Measurements from ENCODE around the gene FAHD1.
A peak's percentile ranks its signal among the peaks of the same experiment; 100 is the strongest.

The FAHD1 gene

GRCh38 chr16:1826691-1827573 is at the start of gene FAHD1, which contains the start of gene HAGH:
Gene FAHD1 (plus strand): TSS chr16:1827206. CDS start chr16:1827239, 33 bp downstream.
Gene HAGH (minus strand): TSS chr16:1826825. CDS start chr16:1826787, 38 bp downstream.
- peak; percentile 96 for DNase-seq

GRCh38 chr16:1777375-1778199 is 49.4 kb upstream of the FAHD1 start:
- no peak for DNase-seq

GRCh38 chr16:1778200-1779179 is 48.5 kb upstream of the FAHD1 start:
- DNase-seq = no peak

DNA sequence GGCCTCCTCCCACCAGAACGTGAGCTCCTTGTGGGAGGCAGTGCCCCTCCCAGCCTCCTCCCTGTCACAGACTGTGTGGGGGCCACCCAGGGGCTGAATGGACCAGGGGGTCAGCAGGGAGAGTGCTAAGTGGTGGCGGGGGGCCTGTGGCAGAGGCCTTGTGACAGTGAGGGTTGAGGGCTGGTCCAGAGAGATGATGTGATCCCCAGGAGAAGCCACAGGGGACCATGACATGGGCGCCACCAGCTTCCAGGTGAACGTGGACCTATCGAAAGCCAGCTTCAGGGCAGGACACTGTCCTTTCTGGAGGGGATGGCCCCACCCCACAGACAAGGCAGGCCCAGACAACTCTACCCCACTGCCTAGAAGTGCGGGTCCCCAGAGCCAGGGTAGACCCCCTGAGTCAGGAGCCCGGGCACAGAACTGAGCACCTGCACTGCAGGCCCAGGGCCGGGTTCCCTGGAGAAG is 47.7 kb upstream of the FAHD1 start:
- DNase-seq = no peak

DNA sequence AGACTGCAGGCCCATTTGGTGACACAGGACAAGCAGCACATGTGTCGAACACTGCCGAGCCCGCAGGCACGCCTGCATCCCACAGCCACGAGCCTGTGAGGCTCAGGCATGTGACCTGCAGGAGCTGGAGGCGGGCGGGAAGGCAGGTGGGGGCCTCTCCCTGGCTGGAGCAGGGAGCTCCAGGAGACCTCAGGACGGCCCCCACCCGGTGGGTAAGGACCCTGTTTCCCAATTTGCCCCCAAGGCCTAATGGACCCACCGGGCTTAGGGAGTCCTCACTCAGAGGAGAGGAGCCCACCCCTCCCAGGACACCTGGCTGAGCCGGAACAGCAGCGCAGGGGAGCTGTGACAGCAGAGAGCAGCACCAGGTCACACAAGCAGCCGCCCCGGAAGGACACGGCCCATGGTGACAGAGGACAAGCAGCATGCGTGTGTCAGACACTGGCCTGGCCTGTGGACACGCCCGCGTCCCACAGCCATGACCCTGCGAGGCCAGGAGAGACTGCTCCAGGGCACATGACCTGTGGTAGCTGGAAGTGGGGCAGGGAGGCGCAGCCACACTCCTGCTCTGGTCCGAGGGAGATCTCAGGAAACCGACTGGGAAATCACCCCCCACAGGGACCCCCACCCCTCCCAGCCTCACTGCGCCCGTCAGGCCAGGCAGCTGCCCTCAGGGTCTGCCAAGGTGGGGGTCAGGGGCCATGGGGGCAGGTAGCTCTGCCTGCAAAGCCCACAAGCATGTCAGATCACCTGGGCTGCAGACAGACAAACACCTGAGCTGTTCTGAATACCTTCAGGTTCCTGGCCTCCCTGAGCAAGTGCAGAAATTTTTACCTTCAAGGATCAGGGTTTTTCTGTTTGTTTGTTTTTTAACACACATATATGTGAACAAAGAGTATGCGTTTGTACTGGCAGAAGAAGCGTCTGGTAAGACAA is 47.0 kb upstream of the FAHD1 start:
- no peak for DNase-seq

- no peak for DNase-seq
These were observed 46.3 kb upstream of the FAHD1 start for GRCh38 chr16:1780677-1781072.

DNA sequence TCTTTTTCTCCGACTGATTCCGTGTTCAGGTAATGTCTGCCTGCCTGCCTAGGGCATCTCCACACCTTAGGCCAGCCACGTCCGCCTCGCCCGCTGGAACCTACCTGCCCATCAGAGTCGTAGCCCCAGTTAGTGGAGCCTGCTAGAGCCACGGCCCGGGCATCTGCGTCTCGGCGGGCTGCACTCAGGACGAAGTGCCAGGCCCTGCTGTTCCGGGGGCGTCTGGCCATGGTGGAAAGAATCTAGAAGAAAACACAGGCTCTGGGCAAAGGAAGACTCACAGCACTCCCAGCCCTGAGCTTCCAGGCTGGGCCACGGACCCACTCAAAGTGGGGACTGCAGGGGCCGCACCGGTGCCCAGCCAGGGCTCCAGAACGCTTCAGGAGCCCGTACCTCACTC is 45.8 kb upstream of the FAHD1 start:
- no peak for DNase-seq

DNA sequence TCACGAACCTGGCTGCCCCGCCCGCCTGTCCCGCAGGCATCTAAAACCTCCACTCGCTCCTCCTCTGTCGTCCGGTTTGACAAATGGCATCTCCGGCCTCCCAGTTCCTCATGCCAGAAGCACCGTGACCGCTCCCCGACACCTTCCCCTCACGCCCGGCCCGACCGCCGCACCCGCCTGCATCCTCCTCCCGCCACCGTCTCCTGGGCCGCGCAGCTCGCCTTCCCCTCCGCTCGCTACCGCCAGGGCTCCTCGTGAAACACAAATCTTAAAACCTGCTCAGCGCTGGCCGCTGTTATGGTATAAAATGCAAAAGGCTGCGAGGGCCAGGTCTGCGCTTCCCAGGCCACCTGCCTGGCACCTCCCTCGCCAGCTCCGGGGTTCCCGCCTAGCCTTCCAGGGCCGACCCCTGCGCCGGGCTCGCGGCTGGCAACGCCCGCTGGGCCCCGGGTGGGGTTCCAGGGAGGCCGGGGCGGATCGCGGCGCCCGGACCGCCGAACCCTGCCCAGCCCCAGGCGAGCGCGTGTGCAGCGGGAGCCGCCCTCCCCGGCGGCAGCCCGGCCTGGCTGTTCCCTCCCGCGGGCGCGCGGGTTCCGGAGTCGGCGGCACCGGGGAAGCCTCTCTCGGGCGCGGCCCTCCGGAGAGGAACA is 45.1 kb upstream of the FAHD1 start:
- peak; percentile 73 for DNase-seq

DNA sequence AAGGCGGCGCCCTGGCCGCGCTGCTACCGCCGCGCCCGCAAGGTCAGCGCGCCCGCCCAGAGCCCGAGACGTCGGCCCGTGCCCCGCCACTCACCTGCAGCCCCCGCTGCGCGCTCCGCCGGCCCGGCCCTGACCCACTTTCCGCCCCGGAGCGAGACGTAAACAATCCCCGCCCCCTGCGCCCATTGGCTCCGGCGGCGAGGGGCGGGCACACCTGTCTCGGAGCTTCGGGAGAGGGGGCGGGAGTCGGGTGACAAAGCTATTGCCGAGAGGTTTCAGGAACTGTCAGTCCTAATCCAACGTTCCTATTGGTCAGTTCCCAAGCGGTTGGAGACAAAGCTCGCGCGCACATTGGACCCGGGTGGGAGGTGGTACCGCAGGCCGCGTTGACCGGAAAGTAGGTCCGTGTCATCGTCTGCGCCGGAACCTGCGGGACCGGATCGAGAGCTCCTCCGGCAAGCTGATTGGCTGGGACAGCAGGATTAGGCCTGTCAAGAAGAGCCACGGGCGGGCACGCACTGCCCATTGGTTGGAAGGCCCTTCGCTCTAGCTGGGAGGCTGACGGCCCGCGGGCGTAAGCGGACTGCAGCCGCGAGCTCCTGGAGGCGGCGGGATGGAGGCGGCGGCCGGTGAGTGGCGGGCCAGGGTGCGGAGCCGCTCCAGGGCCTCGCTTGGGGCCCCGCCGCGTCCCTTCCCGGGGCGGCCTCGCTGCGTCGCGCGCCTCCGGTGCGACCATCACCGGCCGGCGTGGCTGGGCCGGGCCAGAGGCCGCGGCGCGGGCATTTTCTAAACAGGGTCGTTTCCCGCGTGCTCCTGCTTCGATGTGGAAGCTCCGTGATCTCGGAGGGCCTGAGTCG is 44.4 kb upstream of the FAHD1 start, which contains the start of the genes NUBP2 and SPSB3:
NUBP2 (plus strand) TSS at position 553 of the 857 bp plus-strand sequence; CDS start at position 614, 61 bp downstream.
SPSB3 (minus strand) TSS at position 164 of the 857 bp plus-strand sequence. CDS start 1,088 bp downstream, outside the sequence.
- DNase-seq = peak; percentile 99

DNA sequence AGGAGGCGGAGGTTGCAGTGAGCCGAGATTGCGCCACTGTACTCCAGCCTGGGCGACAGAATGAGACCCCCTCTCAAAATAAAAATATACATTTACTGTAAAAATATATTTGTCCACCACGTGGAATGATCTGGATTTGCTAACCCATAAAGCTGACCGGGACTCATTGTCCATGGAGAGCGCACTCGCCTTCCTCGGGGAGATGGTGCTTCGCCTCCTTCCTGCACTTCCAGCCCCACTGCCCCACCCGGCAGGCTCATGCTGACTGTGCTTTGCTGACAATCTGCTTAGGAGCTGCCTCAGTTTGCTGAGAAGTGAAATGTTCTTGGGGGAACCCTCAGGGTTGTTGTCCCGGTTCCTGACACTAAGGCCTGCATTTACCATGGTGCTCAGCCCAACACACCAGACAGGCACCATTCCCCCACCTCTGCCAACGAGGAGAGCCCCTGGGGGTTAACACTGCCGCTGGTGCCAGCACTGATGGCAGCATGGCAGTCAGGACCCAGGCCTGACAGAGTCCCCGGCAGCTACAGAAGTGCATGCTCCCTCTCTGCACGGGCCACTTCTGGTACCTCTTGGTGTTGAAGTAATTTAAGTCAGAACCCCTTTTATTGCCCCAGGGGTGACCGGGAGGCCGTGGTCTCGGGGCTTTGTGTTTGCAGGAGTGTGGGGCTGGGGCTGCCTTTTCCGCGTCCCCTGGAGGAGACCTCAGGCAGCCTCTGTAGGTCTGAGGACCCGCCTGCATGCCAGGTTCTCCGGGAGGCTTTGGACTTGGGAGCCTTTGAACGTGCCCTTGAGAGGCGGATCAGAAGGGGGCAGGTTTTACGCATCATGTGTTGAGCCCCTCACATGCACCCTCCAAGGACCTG is 41.8 kb upstream of the FAHD1 start:
- no peak for DNase-seq

- no peak for DNase-seq
These were observed 41.2 kb upstream of the FAHD1 start for GRCh38 chr16:1785846-1786170.

GRCh38 chr16:1786242-1787055 is 40.6 kb upstream of the FAHD1 start:
- DNase-seq = no peak

GRCh38 chr16:1787056-1787321 is 40.0 kb upstream of the FAHD1 start:
- no peak for DNase-seq

- DNase-seq = no peak
These were observed 39.5 kb upstream of the FAHD1 start for GRCh38 chr16:1787322-1788094.

- DNase-seq = peak; percentile 62
These were observed 38.8 kb upstream of the FAHD1 start for GRCh38 chr16:1788095-1788707.

DNA sequence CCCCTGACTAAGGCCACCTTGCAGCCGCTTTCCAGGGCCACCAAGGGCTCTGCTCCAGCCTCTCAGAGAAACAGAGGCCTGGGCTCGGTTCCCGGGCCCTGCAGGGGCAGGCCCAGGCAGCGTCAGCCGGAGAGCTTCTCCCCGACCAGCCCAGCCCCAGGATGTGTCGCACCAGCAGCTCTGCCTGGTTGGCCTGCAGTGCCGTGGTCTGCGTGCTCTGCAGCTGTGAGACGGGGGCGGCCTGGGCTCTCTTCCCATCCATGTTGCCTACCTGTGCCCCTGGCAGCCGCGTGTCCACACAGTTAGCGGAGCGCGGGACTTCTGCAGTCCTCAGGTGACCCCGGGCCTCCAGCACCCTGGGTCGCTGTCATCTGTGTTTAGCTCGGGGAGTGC is 38.3 kb upstream of the FAHD1 start:
- no peak for DNase-seq

GRCh38 chr16:1789643-1790045 is 37.4 kb upstream of the FAHD1 start:
- DNase-seq = no peak

Data from activated effector memory CD4-positive, alpha-beta T cell treated with anti-CD3 and anti-CD28 coated beads, Interleukin-2, amount 50 U/mL, for 16 hours (primary cell).